Adrenal gland (tissue), 5 donors: ENCODE data around the gene EXOC3.

Source experiments
- CTCF ChIP-seq, 6 experiments: fragments of 450-650 bp in 4 of 6; fragments of 200-600 bp in 2 of 6; sonication (generic) in 1 of 6; IDR thresholded peaks; 1 replicate in 5 of 6; 2 replicates in 1 of 6; pipeline versions ENCODE4 v1.5.1 to v1.8.0; 2016 to 2021; ENCODE audit warnings: antibody characterized with exemption in 6 of 6, mild to moderate bottlenecking in 2 of 6, moderate library complexity in 1 of 6
- POLR2A ChIP-seq, 2 donors: fragments of 450-650 bp; IDR thresholded peaks; one replicate each; pipeline ENCODE4 v1.6.1; 2017; ENCODE audit warnings: antibody characterized with exemption in 2 of 2, mild to moderate bottlenecking in 2 of 2, moderate library complexity in 1 of 2
- donor health status: DM: no; HTN: no; CAD: no.

DNA sequence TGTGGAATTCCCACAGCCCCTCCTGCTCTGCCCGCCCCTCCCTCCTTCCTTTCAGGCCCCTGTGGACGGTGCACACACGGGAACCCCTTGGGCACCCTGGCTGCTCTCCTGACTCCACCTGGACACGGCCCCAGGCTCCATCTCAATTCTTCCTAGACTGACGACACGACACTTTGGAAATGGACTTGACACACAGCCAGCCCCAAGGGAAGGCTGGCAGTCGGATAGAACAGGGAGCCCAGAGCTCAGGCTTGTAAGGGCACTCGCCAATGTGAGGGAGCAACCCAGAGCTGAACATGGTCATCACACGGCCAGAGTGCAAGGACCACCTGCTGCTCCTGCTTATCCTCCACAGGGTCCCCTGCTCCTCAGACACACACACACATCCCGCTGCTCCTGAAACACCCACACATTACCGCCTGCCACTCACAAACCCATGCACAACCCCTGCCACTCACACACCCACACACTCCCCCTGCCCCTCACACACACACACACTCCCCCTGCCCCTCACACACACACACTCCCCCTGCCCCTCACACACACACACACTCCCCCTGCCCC is 72.4 kb downstream of the EXOC3 start:
- TF ChIP-seq CTCF (IDR thresholded peaks at IDR 0.05) (no peak), POLR2A (IDR thresholded peaks at IDR 0.05) (no peak)
